Testis (tissue), 2 donors: Measurements from ENCODE around the gene NT5E.

Experiments
- POLR2A ChIP-seq: fragments of 450-650 bp; IDR thresholded peaks from one replicate; pipeline ENCODE4 v1.6.1; 2017; ENCODE audit warnings: antibody characterized with exemption, mild to moderate bottlenecking, moderate library complexity
- TF ChIP-seq, protein P1 (sequence below), 3 experiments: fragments of 450-650 bp in 2 of 3; fragments of 200-600 bp in 1 of 3; sonication (generic) in 1 of 3; IDR thresholded peaks; one replicate each; pipeline ENCODE4 v1.5.1; 2016 to 2019; ENCODE audit warnings: antibody characterized with exemption in 3 of 3, mild to moderate bottlenecking in 2 of 3, moderate library complexity in 1 of 3

DNA sequence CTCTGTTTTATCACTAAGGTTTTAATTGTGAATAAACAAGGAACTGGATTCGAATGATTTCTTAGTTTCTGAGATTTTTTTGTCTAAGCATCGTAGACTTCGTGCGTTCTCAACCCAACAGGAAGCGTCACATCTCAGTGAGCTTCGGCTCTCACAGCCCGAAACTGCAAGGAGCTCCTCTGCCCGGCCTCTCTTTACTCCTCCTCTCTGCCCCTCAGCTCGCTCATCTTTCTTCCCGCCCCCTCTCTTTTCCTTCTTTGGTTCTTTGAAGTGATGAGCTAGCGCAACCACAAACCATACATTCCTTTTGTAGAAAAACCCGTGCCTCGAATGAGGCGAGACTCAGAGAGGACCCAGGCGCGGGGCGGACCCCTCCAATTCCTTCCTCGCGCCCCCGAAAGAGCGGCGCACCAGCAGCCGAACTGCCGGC lies 480 bp upstream of the NT5E start:
- TF ChIP-seq, protein P1, sequence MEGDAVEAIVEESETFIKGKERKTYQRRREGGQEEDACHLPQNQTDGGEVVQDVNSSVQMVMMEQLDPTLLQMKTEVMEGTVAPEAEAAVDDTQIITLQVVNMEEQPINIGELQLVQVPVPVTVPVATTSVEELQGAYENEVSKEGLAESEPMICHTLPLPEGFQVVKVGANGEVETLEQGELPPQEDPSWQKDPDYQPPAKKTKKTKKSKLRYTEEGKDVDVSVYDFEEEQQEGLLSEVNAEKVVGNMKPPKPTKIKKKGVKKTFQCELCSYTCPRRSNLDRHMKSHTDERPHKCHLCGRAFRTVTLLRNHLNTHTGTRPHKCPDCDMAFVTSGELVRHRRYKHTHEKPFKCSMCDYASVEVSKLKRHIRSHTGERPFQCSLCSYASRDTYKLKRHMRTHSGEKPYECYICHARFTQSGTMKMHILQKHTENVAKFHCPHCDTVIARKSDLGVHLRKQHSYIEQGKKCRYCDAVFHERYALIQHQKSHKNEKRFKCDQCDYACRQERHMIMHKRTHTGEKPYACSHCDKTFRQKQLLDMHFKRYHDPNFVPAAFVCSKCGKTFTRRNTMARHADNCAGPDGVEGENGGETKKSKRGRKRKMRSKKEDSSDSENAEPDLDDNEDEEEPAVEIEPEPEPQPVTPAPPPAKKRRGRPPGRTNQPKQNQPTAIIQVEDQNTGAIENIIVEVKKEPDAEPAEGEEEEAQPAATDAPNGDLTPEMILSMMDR (IDR thresholded peaks at IDR 0.05) = no peak
- no peak for TF ChIP-seq POLR2A
